Measurements from ENCODE around the gene SPR.

SPR gene

DNA sequence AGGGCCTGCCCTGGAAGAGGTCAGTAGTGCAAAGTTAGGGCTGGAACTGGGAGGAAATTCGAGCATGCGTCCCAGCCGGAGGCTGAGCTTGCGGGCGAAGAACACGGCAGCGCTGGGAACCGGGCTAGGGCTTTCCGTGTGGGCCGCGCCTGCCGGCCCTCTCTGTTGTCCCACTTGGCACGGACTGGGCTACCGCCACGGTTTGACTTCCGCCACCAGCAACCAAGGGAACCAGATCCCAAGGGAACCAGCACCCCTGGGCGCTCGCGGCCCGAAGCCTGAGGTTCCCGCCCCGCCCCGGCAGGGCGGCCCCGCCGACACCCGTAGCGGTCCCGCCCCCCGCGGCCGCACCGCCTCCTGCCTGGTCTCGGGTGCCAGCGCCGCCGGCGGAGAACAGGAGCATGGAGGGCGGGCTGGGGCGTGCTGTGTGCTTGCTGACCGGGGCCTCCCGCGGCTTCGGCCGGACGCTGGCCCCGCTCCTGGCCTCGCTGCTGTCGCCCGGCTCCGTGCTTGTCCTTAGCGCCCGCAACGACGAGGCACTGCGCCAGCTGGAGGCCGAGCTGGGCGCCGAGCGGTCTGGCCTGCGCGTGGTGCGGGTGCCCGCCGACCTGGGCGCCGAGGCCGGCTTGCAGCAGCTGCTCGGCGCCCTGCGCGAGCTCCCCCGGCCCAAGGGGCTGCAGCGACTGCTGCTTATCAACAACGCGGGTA, at the start of gene SPR:
Gene SPR, plus strand, starts transcription at position 377 of the 708 bp plus-strand sequence. Its CDS starts 25 bp downstream, at position 402.
- ChIA-PET CTCF (interaction anchor here (0.8 to 3.0 kb wide), 32 partner anchors 9 to 1342 kb away, joined by 3 to 18 read pairs (median 4); partner anchors contain the start of gene EMX1), POLR2A (no interaction called here)
- TF ChIP-seq CTCF (IDR thresholded peaks at IDR 0.05; ENCODE audit: control extremely low read depth, extremely low read depth, low read depth, missing control alignments): peak; percentile 7
- peak; percentile 83 for DNase-seq (ENCODE audit: extremely low spot score)

GRCh38 chr2:72840066-72840465, 47.1 kb upstream of the SPR start:
- no peak for TF ChIP-seq CTCF (IDR thresholded peaks at IDR 0.05; ENCODE audit: control extremely low read depth, extremely low read depth, low read depth, missing control alignments)
- ChIA-PET POLR2A (no interaction called here), CTCF (interaction anchor here (1.0 to 1.3 kb wide), 3 partner anchors 20 to 27 kb away, joined by 3 to 4 read pairs (median 4); no protein-coding TSS in a partner anchor)
- DNase-seq (ENCODE audit: extremely low spot score): no peak

DNA sequence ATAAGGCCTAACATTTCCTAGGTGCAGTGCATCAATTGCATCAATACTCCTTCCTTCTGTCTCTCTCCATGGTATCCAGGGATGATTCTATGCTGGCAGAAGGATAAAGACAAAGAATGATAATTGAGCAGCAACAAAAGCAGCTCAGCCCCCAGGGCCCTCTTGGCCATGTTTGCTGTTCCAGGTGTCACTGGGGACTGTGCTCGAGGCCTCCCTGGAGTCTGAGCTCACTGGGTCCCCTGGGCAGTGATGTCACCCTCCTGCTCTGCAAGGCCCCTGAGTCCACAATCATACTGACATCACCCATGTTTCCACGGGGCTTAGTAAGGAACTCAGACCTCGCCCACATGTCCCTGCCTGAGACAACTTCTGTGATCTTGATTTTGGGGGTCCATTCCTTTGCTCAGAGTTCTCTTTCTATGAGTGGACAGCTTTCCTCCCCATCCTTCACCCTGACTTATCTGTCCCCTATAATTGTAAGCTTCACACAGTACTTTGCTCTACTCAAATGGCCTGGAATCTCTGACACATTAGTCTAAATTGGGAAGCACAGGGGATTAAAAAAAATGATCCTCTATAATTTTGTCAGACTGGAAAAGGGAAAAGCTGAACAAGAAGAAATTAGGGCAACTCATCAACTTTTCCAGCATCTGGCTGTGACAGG, 45.6 kb upstream of the SPR start:
- ChIA-PET POLR2A (no interaction called here), CTCF (interaction anchor here (0.9 to 2.9 kb wide), 4 partner anchors 10 to 26 kb away, joined by 3 to 13 read pairs (median 7); no protein-coding TSS in a partner anchor)
- TF ChIP-seq CTCF (IDR thresholded peaks at IDR 0.05; ENCODE audit: control extremely low read depth, extremely low read depth, low read depth, missing control alignments): no peak
- DNase-seq (ENCODE audit: extremely low spot score): no peak

DNA sequence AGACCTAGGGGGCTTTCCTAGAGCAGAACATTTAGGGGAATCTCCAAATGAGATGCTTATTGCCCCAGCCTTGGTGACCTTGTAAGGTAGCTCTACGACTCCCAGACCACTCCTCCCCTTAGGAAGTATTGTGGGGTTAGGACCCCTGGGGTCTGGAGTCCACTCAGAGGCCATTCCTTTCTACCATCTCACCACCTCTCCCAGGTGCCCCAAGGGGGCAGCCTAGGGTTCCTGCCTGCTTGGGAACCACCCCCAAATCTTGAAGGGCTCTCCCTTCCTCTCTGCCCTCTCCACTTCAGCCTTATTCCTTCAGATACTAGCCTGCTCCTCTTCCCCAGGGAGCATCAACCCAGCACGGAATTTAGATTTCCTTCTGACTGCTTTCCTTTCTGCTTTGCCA, 43.9 kb upstream of the SPR start:
- CTCF ChIA-PET: interaction anchor here (1.4 to 2.9 kb wide), 3 partner anchors 11 to 18 kb away, joined by 3 to 13 read pairs (median 4); no protein-coding TSS in a partner anchor
- POLR2A ChIA-PET: no interaction called here
- DNase-seq (ENCODE audit: extremely low spot score): no peak
- no peak for TF ChIP-seq CTCF (IDR thresholded peaks at IDR 0.05; ENCODE audit: control extremely low read depth, extremely low read depth, low read depth, missing control alignments)

- POLR2A ChIA-PET: no interaction called here
- CTCF ChIA-PET: interaction anchor here (0.9 to 1.7 kb wide), 2 partner anchors 13 kb away, joined by 4 to 7 read pairs; no protein-coding TSS in a partner anchor
- no peak for DNase-seq (ENCODE audit: extremely low spot score)
- TF ChIP-seq CTCF (IDR thresholded peaks at IDR 0.05; ENCODE audit: control extremely low read depth, extremely low read depth, low read depth, missing control alignments): no peak
These were observed 40.8 kb upstream of the SPR start for GRCh38 chr2:72846171-72847095.

Measured in GM10248 (cell line).